HTERT RPE-1 (cell line): Measurements from ENCODE around the gene CDH7.

Source experiments
- in situ Hi-C: fragments of 300-500 bp; cut with MboI; formaldehyde crosslinking; loops from 4 replicates; pipeline ENCODE4 v1.14.3; 2020; ENCODE audit warnings: low sequenced_read_pairs

Gene CDH7

GRCh38 chr18:65750389-65751154, at the start of gene CDH7:
TSS of gene CDH7 (plus strand) at chr18:65751012. CDS start at chr18:65762843, 11,831 bp downstream.
- in situ Hi-C loops: no loop called here

GRCh38 chr18:65704046-65704445, 46.8 kb upstream of the CDH7 start:
- in situ Hi-C loops: no loop called here

- in situ Hi-C loops: no loop called here
These were observed 44.2 kb upstream of the CDH7 start for GRCh38 chr18:65706646-65707045.

- in situ Hi-C loops: no loop called here
These were observed 39.3 kb upstream of the CDH7 start for GRCh38 chr18:65711493-65711892.

- in situ Hi-C loops: no loop called here
These were observed 29.2 kb upstream of the CDH7 start for GRCh38 chr18:65721619-65722018.

GRCh38 chr18:65725251-65726050, 25.4 kb upstream of the CDH7 start:
- in situ Hi-C loops: no loop called here

- in situ Hi-C loops: no loop called here
These were observed 15.7 kb upstream of the CDH7 start for GRCh38 chr18:65735155-65735554.

- in situ Hi-C loops: no loop called here
These were observed 13.3 kb upstream of the CDH7 start for GRCh38 chr18:65737471-65737955.

GRCh38 chr18:65746936-65747335, 3.9 kb upstream of the CDH7 start:
- in situ Hi-C loops: no loop called here

GRCh38 chr18:65748321-65748720, 2.5 kb upstream of the CDH7 start:
- in situ Hi-C loops: no loop called here

- in situ Hi-C loops: no loop called here
These were observed 971 bp upstream of the CDH7 start for GRCh38 chr18:65749841-65750240.

- in situ Hi-C loops: no loop called here
These were observed 608 bp downstream of the CDH7 start for GRCh38 chr18:65751155-65752085.

- in situ Hi-C loops: no loop called here
These were observed 2.0 kb downstream of the CDH7 start for GRCh38 chr18:65752625-65753325.

- in situ Hi-C loops: no loop called here
These were observed 2.7 kb downstream of the CDH7 start for GRCh38 chr18:65753520-65753919.

GRCh38 chr18:65754121-65754520, 3.3 kb downstream of the CDH7 start:
- in situ Hi-C loops: no loop called here

GRCh38 chr18:65755616-65756015, 4.8 kb downstream of the CDH7 start:
- in situ Hi-C loops: no loop called here

- in situ Hi-C loops: no loop called here
These were observed 9.6 kb downstream of the CDH7 start for GRCh38 chr18:65760457-65760856.

GRCh38 chr18:65761636-65762295, 11.0 kb downstream of the CDH7 start:
- in situ Hi-C loops: no loop called here

GRCh38 chr18:65762556-65762955, 11.7 kb downstream of the CDH7 start:
- in situ Hi-C loops: no loop called here

- in situ Hi-C loops: no loop called here
These were observed 16.6 kb downstream of the CDH7 start for GRCh38 chr18:65767406-65767805.
